Panc1 (cell line): ENCODE results near the gene TOR1AIP1. TPM values are rescaled to one million over a fixed set of nuclear protein-coding genes. Genes with fewer than 3 reads are reported as not detected.

Source experiments
- total RNA-seq: library from RNA; stranded (reverse); gene quantifications from one replicate; pipeline ENCODE4 v1.2.1, GENCODE V29; 2021; ENCODE audit not compliant: unreplicated experiment

Gene TOR1AIP1
- total RNA-seq, 1 experiment from 2014 or later = 62.0 TPM

Other genes with a start within 250 kb of the TOR1AIP1 start
- gene FAM163A, start 139.0 kb upstream of the TOR1AIP1 start, total RNA-seq = not detected
- 94.9 TPM for gene TOR1AIP2, start 4.5 kb upstream of the TOR1AIP1 start, total RNA-seq
- gene CEP350, start 72.5 kb downstream of the TOR1AIP1 start, total RNA-seq = 41.1 TPM